HepG2 (cell line): ENCODE data around the gene NFS1. TPM values are rescaled to one million over a fixed set of nuclear protein-coding genes. Genes with fewer than 3 reads are reported as not detected.
A peak's percentile ranks its signal among the peaks of the same experiment; 100 is the strongest.

Experiments used
- CENPBD1 ChIP-seq: sonication (generic); formaldehyde crosslinking; IDR thresholded peaks from 2 replicates; pipeline ENCODE4 v1.8.0; 2022; ENCODE audit warnings: missing genetic modification reagents, low read depth, mild to moderate bottlenecking, borderline replicate concordance
- CHCHD3 ChIP-seq: sonication (generic); formaldehyde crosslinking; IDR thresholded peaks from 2 replicates; pipeline ENCODE4 v1.8.0; 2022; ENCODE audit warnings: mild to moderate bottlenecking, missing genetic modification reagents, moderate library complexity
- E2F2 ChIP-seq: sonication (generic); formaldehyde crosslinking; IDR thresholded peaks from 2 replicates; pipeline ENCODE4 v1.4.0; 2020; ENCODE audit warnings: missing genetic modification reagents, borderline replicate concordance
- HES4 ChIP-seq: sonication (generic); formaldehyde crosslinking; IDR thresholded peaks from 2 replicates; pipeline ENCODE4 v1.9.0; 2021; ENCODE audit warnings: mild to moderate bottlenecking, missing genetic modification reagents, borderline replicate concordance
- HMGA1 ChIP-seq: sonication (generic); formaldehyde crosslinking; conservative IDR thresholded peaks from 2 replicates; pipeline ENCODE4 v1.4.0; 2020; ENCODE audit warnings: missing genetic modification reagents
- HNRNPL ChIP-seq: fragments of 200-400 bp; formaldehyde crosslinking; IDR thresholded peaks from 2 replicates; pipeline ENCODE4 v1.6.1; 2017; ENCODE audit warnings: mild to moderate bottlenecking, low read depth, low read length
- IRF2 ChIP-seq: IDR thresholded peaks from 2 replicates; pipeline ENCODE4 v1.6.1; 2018; ENCODE audit warnings: missing genetic modification reagents, missing compliant biosample characterization
- MXD1 ChIP-seq: sonication (generic); formaldehyde crosslinking; IDR thresholded peaks from 2 replicates; pipeline ENCODE4 v1.4.0; 2020; ENCODE audit warnings: mild to moderate bottlenecking, missing genetic modification reagents
- POLR2AphosphoS5 ChIP-seq: IDR thresholded peaks from 2 replicates; pipeline ENCODE4 v1.6.1; 2012; ENCODE audit warnings: low read depth, low read length
- RCOR2 ChIP-seq: IDR thresholded peaks from 2 replicates; pipeline ENCODE4 v1.6.1; 2016; ENCODE audit warnings: missing biosample characterization, missing genetic modification reagents
- SMC3 ChIP-seq: IDR thresholded peaks from 2 replicates; pipeline ENCODE4 v1.6.1; 2011; ENCODE audit warnings: low read length, improper control_type of control experiment
- SNRNP70 ChIP-seq: fragments of 200-400 bp; formaldehyde crosslinking; IDR thresholded peaks from 2 replicates; pipeline ENCODE4 v1.6.1; 2017; ENCODE audit warnings: mild to moderate bottlenecking, low read depth, low read length, moderate library complexity
- SYNCRIP ChIP-seq: fragments of 200-400 bp; formaldehyde crosslinking; IDR thresholded peaks from 2 replicates; pipeline ENCODE4 v1.6.1; 2018; ENCODE audit warnings: mild to moderate bottlenecking, low read depth, low read length; ENCODE audit not compliant: insufficient read depth
- USF2 ChIP-seq, 2 experiments: sonication (generic) in 1 of 2; formaldehyde crosslinking in 1 of 2; IDR thresholded peaks; 2 replicates each; pipeline versions ENCODE4 v1.5.1 to v1.6.1; 2011 to 2020; ENCODE audit warnings: borderline replicate concordance in 1 of 2, low read depth in 1 of 2, low read length in 1 of 2, mild to moderate bottlenecking in 1 of 2, missing genetic modification reagents in 1 of 2, moderate library complexity in 1 of 2
- ZBTB20 ChIP-seq: sonication (generic); formaldehyde crosslinking; IDR thresholded peaks from 2 replicates; pipeline ENCODE4 v1.8.1; 2023; ENCODE audit warnings: missing genetic modification reagents, low read depth, mild to moderate bottlenecking, borderline replicate concordance
- ZC3H13 ChIP-seq: sonication (generic); formaldehyde crosslinking; IDR thresholded peaks from 2 replicates; pipeline ENCODE4 v1.8.1; 2023; ENCODE audit warnings: mild to moderate bottlenecking, missing genetic modification reagents, moderate library complexity
- ZFX ChIP-seq: sonication (generic); formaldehyde crosslinking; IDR thresholded peaks from 2 replicates; pipeline ENCODE4 v1.4.0; 2020; ENCODE audit warnings: mild to moderate bottlenecking, low read depth, missing genetic modification reagents, moderate library complexity
- ZNF136 ChIP-seq: sonication (generic); formaldehyde crosslinking; IDR thresholded peaks from 2 replicates; pipeline ENCODE4 v1.8.1; 2022; ENCODE audit warnings: low read depth, mild to moderate bottlenecking, moderate library complexity, missing genetic modification reagents
- ZNF501 ChIP-seq: sonication (generic); formaldehyde crosslinking; IDR thresholded peaks from 2 replicates; pipeline ENCODE4 v1.5.1; 2020; ENCODE audit warnings: mild to moderate bottlenecking, moderate library complexity, missing genetic modification reagents
- ZNF546 ChIP-seq: sonication (generic); formaldehyde crosslinking; conservative IDR thresholded peaks from 2 replicates; pipeline ENCODE4 v1.8.1; 2023; ENCODE audit warnings: mild to moderate bottlenecking, missing genetic modification reagents
- ZNF564 ChIP-seq: sonication (generic); formaldehyde crosslinking; IDR thresholded peaks from 2 replicates; pipeline ENCODE4 v1.8.1; 2023; ENCODE audit warnings: mild to moderate bottlenecking, missing genetic modification reagents
- ZNF619 ChIP-seq: sonication (generic); formaldehyde crosslinking; IDR thresholded peaks from 2 replicates; pipeline ENCODE4 v1.4.0; 2020; ENCODE audit warnings: mild to moderate bottlenecking, missing genetic modification reagents
- ZNF746 ChIP-seq: sonication (generic); formaldehyde crosslinking; IDR thresholded peaks from 2 replicates; pipeline ENCODE4 v1.8.0; 2022; ENCODE audit warnings: mild to moderate bottlenecking, missing genetic modification reagents
- ZNF761 ChIP-seq: sonication (generic); formaldehyde crosslinking; conservative IDR thresholded peaks from 2 replicates; pipeline ENCODE4 v1.4.0; 2020; ENCODE audit warnings: mild to moderate bottlenecking, missing genetic modification reagents
- ZNF781 ChIP-seq: sonication (generic); formaldehyde crosslinking; IDR thresholded peaks from 2 replicates; pipeline ENCODE4 v1.5.1; 2020; ENCODE audit warnings: borderline replicate concordance, mild to moderate bottlenecking, missing genetic modification reagents; ENCODE audit errors: not compliant biosample characterization
- ZSCAN31 ChIP-seq: sonication (generic); formaldehyde crosslinking; IDR thresholded peaks from 2 replicates; pipeline ENCODE4 v1.5.0; 2020; ENCODE audit warnings: low read depth, mild to moderate bottlenecking, missing genetic modification reagents
- polyA plus RNA-seq, 8 experiments: library from polyadenylated mRNA; depleted of rRNA in 3 of 8; stranded (reverse) in 7 of 8; unstranded in 1 of 8; fragments of >200 nt; fragmentation: Illumina TruSeq in 4 of 8; extraction: Trizol in 4 of 8; gene quantifications; 2 replicates each; pipeline versions ENCODE4 v1.2.1 to v1.2.3, GENCODE V29; 2011 to 2016; ENCODE audit warnings: low read depth in 4 of 8, missing spikeins in 1 of 8, mixed read lengths in 1 of 8; ENCODE audit not compliant: insufficient read depth in 1 of 8
- total RNA-seq, 5 experiments: library from RNA; depleted of rRNA; stranded (reverse); fragments of >200 nt; fragmentation: Illumina TruSeq; extraction: Trizol; gene quantifications; 2 replicates each; pipeline ENCODE4 v1.2.3, GENCODE V29; 2016; ENCODE audit warnings: low read depth in 1 of 5

Gene NFS1
- total and polyA plus RNA-seq, 2 of the 13 experiments (the other 11 are each of a cell fraction or from before 2014, with no cell fraction given): 65.9 to 88.1 TPM

GRCh38 chr20:35664466-35665206 lies 34.5 kb downstream of the NFS1 start, which contains the start of the genes CPNE1 and RBM12 (continued):
- no peak for TF ChIP-seq USF2 (IDR thresholded peaks at IDR 0.05; ENCODE audit: low read depth, low read length)
- TF ChIP-seq USF2 (CRISPR knock-in tag; IDR thresholded peaks at IDR 0.05; ENCODE audit: borderline replicate concordance): no peak; the same call in 1 of the 2 replicates
- TF ChIP-seq ZBTB20: peak; percentile 97
- TF ChIP-seq CENPBD1: no peak
- peak; percentile 98 for TF ChIP-seq IRF2 (CRISPR knock-in tag)
- peak; percentile 95 for TF ChIP-seq MXD1
- TF ChIP-seq ZNF761 (CRISPR knock-in tag): peak; percentile 98
- peak; percentile 100 for TF ChIP-seq ZFX (CRISPR knock-in tag)
- TF ChIP-seq SYNCRIP: no peak
- TF ChIP-seq HMGA1 (CRISPR knock-in tag): no peak
- peak; percentile 100 for TF ChIP-seq ZNF501 (CRISPR knock-in tag)
- TF ChIP-seq CHCHD3 (CRISPR knock-in tag): peak; percentile 96
- TF ChIP-seq SNRNP70: no peak
- TF ChIP-seq ZC3H13 (CRISPR knock-in tag): peak; percentile 93
- peak; percentile 99 for TF ChIP-seq ZNF619 (CRISPR knock-in tag)
- peak; percentile 66; the same call in 1 of the 2 replicates for TF ChIP-seq ZNF746 (CRISPR knock-in tag)
- TF ChIP-seq E2F2 (CRISPR knock-in tag): peak; percentile 13; the same call in 1 of the 2 replicates
- peak; percentile 99 for TF ChIP-seq ZSCAN31 (CRISPR knock-in tag)
- TF ChIP-seq POLR2AphosphoS5: peak; percentile 100
- TF ChIP-seq SMC3: no peak
- TF ChIP-seq HES4 (CRISPR knock-in tag): peak; percentile 91
- TF ChIP-seq ZNF781 (CRISPR knock-in tag): peak; percentile 99
- TF ChIP-seq HNRNPL: peak; percentile 83
- TF ChIP-seq ZNF564 (CRISPR knock-in tag): peak; percentile 96; the same call in 1 of the 2 replicates
- peak; percentile 76; the same call in 1 of the 2 replicates for TF ChIP-seq ZNF546
- no peak; the same call in 1 of the 2 replicates for TF ChIP-seq RCOR2 (CRISPR knock-in tag)
- peak; percentile 76; the same call in 1 of the 2 replicates for TF ChIP-seq ZNF136 (CRISPR knock-in tag)
